Putamen (tissue), 1 donor: ENCODE results near the gene SPACA7.

Experiments
- DNase-seq: peaks from one replicate; pipeline ENCODE4 v3.0.0-alpha.2; 2016; ENCODE audit warnings: low spot score

Gene SPACA7

DNA sequence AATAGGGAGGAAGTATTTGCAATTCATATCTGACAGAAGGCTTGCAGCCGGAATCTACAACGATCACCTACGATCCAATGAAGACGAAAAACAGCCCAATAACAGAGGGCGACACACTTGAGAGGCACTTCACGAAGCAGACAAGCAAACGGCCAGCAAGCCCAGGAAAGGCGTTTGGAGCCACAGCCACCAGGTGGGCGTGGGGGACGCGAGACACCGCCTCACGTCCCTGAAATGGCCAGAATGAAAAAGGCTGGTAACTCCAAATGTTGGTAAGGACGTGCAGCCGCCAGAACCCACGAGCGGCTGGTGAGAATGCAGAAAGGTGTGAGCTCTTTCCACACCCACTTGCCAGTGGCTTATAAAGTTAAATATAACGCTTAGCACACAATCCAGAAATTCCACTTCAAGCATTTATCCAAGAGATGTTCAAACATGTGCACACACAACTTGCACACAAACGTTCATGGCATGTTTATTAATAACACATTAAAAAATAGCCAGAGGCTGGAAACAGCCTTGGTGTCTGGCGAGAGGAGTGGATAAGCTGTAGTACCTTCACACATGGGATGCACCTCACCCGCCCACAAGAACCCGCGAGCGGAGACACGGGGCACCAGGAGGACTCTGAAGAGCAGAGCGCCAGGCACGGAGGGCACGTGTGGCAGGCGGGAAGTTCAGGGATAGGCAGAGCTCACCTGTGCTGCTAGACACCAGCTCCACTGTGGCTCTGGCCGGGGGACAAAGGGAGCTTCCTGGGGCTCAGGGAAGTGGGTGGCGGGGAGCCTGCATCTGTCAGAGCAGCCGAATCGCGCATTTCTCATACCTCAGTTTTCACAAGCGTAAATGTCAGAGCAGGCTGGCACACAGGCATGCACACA, 89.3 kb downstream of the SPACA7 start:
- no peak for DNase-seq

DNA sequence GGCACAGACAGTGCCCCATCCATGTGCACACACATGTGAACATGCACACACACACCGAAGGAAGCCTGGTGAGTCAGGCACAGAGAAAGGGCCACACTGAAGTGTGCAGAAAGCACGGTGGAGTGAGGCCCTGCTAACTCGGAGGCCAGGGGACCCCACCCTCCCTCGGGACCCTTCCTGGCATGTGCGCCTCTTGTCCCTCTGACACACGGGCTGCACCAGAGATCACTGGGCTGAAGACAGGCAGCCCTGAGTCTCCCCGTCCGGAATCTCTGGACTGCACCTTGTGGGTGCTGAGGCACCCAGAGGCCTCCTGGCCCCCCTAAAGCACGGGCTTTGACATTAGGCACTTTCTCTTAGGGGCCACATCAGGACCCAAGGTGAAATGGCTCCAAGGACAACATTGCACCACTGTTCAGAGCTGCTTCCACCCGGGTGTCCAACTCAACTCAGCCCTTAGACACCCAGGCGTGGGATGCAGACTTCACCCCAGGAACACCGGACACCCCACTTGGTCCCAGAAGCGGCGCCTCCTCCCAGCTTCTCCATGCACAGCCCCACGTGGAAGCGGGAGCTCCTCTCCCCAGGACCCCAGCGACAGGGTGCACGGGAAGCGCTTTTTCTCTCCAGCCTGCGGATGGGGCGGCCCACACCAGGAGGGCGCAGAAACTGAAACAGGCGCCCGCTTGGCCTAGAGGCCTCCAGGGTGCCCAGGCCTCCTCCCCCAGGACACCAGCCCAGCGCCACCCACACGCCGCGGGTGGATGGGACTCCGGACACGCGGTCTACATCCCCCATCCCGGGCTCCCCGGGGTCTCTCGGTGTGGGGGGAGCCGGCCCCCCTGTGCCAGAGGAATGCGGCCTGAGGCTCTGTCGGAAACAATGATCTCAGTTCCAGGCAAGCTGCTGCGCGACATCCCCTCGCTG, 90.2 kb downstream of the SPACA7 start:
- no peak for DNase-seq

DNA sequence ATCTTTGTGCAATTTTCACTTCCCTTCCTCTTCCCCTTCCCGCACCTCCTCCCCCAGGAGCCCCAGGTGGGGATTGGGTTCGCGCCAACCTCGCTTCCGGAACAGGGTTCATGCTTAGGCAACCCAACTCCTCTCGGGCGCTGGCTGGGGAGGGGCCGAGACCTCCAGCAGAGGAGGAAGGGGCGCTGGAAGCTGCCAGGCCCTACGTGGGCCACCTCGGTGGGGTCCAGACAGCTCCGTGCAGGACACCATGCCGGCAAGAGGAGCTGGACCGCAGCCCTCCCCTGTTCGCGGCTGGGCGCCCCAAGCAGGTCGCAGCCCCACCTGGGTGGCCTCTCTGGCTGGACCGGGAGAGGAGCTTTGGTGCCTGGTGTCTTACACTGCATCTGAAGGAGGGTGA, 91.1 kb downstream of the SPACA7 start:
- no peak for DNase-seq

DNA sequence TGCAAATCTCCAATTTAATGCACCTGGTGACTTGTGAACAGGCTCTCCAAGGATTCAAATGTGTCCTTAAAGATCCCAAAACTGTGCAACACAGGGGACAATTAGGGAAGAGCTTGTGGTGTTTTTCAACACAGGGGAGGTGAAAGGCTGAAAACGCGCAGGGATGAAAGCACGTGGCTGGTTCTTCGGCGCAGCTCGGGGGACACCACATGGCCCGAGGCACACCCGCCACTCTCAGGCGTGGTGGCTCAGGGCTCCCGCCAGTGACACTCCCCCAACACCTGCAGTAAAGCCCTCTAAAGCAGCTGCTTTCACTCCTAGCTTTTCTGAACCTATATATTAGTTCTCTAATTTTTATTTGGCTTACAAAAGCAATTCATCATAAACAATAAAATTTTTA, 91.9 kb downstream of the SPACA7 start:
- no peak for DNase-seq

DNA sequence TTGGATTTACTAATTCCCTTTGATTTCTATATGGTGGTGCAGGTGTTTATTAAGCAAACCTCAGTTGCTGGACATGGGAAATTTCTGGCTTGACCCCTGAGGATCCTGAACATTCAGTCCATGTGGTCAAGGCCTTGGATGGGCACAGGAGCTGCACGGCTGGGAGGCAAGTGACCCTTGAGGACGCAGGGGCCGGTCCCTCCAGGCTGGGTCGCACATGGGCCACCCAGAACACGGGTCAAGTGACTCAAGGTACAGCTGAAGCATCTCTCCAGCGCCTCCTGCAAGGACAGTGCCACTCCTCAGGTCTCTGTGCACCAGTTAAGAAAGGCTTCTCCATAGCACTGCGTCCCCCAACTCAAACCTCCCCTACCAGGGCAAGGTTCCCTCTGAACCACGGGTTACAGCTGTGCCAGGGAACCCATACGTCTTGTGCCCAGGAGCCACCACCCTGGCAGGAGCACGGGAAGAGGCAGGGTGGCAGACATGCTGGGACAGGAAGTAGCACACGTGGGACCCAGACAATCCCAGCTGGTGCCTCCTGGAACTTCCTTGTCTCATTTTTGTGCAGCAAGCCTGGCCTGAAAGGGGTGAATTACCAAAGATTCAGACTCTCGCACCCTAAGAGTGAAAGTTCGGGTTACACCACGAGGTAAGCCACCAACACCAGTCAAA, 93.1 kb downstream of the SPACA7 start:
- no peak for DNase-seq

DNA sequence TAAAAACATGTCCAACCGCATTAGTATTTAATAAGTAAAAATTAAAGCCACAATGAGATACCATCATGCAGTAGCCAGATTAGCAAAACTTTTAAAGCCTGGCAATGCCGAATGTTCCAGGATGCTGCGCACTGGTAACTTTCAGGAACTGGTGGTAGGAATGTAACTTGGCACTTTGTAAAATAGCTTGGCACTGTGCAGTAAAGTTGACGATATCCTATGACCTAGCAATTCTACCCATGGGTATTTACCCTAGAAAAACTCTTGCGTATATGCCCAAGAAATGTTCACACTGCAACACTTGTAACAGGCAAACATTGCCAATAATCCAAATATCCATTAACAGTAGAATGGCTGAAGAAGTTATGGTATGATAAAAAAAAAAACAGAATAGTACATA, 97.7 kb downstream of the SPACA7 start:
- no peak for DNase-seq

DNA sequence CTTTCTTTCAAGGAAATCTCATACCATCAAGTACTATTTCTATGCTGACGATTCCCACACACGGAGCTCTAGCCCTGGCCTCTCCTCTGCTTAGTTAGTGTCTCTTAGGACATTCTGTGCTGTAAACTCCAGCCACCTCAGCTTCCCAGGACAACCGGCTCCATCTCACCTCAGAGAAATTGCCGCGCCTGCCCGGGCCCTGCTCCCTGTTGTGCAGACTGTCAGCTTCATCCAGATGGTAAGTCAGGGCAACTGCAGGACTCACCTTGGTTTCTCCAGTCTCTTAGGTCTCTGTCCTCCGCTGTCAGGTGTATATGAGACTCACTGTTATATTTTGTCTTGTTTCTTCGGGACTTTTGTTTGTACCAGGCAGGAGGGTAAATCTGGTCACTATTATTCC, 98.7 kb downstream of the SPACA7 start:
- DNase-seq = no peak

DNA sequence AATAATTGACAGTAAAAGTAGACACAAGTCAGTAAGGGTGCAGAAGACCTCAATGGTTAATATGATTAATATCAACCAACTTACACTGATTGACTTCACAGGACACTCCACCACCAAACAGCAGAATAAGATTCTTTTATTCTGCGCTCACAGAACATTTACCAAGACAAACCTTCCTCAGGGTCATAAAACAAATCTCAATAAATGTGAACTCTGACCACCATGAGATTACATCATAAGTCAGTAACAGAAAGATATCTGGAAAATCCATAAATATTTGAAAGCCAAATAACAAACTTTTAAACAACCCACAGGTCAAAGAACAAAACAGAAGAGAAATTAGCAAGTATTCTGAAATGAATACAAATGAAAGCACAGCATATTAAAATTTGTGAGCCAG, 99.7 kb downstream of the SPACA7 start:
- DNase-seq = no peak

DNA sequence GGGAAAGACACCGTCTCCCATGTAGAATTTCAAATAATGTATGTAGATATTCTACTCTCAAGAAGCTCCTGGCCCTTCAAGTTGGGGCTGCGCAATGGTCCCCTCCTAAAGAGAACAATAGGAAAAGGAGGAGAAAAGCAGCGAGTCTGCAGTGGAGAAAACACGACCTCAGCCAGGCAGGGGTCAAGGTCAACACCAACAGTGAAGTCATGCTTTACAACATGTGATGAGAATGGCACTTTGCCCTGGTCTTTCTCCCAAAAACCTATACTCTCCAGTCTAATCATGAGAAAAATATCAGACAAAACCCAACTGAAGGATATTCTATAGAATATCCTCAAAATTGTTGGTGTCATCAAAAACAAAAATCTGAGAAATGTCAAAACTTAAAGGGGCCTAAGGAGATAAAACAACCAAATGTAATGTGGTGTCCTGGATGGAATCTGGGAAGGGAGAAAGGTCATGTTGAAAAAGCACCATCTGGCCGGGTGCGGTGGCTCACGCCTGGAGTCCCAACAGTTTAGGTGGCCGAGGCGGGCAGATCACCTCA, 101.0 kb downstream of the SPACA7 start:
- no peak for DNase-seq

DNA sequence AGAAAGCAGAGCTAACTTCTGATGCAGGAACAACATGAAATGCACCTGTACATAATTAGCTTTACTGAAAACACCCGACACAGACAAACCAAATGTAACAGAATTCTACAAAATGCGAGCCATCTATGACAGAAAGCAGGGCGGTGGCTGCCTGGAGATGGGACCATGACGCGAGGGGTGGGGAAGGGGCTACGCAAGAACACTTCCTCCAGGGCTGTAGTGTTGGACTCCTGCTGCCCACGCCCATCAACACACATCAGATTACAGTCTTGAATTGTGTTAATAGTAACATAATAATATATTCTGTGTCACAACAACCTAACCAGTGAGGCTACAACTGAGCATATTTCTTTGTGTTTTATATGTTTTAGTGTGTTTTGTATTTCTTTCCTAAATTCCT, 103.2 kb downstream of the SPACA7 start:
- no peak for DNase-seq

DNA sequence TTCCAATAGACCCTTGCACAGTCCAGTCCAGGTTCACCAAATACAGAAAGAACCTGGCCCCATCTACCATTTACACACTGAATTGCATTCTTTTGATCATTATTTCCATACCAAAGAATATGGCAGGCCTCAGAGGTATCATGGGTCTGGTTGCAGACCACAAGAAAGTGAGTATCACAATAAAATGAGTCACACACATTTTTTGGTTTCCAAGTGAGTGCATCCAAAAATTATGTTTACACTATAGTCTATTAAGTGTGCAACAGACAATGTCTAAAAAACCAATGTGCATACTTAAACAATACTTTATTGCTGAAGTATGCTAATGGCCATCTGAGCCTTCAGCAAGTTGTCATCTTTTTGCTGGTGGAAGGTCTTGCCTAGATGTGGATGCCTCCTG, 105.3 kb downstream of the SPACA7 start:
- no peak for DNase-seq

DNA sequence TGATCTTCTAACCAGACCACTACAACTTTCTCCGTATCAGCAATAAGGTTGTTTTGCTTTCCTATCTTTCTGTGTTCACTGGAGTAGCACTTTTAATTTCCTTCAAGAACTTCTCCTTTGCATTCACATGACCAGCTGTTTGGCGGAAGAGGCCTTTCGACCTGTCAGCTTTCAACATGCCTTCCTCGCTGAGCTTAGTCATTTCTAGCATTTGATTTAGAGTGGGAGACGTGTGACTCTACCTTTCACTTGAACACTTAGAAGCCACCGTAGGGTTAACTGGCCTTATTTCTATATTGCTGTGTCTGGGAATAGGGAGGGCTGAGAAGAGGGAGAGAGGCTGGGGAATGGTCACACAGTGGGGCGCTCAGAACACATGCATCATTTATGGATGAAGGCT, 107.1 kb downstream of the SPACA7 start:
- DNase-seq = no peak
